Activated CD4-positive, alpha-beta memory T cell treated with anti-CD3 and anti-CD28 coated beads for 36 hours (primary cell): Measurements from ENCODE around the gene PWWP2B. TPM values are rescaled to one million over a fixed set of nuclear protein-coding genes. Genes with fewer than 3 reads are reported as not detected.

Experiments
- CTCF ChIA-PET: fragments of 350-600 bp; sonication (Branson Sonifier 250); formaldehyde crosslinking; loops from one replicate; lab custom pipeline; 2021; ENCODE audit warnings: antibody characterized with exemption, inconsistent platforms; lab: Charles Lee
- POLR2A ChIA-PET: fragments of 350-600 bp; sonication (Branson Sonifier 250); formaldehyde crosslinking; loops from one replicate; lab custom pipeline; 2021; ENCODE audit warnings: antibody characterized with exemption; lab: Charles Lee
- DNase-seq: peaks from one replicate; pipeline ENCODE4 v3.0.0-alpha.2; 2020
- H3K27ac Mint-ChIP-seq: one replicate; pipeline ENCODE4 v1.8.0; 2021; ENCODE audit warnings: mixed read lengths
- H3K27me3 Mint-ChIP-seq: one replicate; pipeline ENCODE4 v1.8.0; 2021; ENCODE audit warnings: mixed read lengths
- H3K36me3 Mint-ChIP-seq: one replicate; pipeline ENCODE4 v1.8.0; 2021; ENCODE audit warnings: mixed read lengths
- H3K4me1 Mint-ChIP-seq: one replicate; pipeline ENCODE4 v1.8.0; 2021; ENCODE audit warnings: low read depth, mixed read lengths
- H3K4me3 Mint-ChIP-seq: one replicate; pipeline ENCODE4 v1.8.0; 2021; ENCODE audit warnings: mild to moderate bottlenecking, mixed read lengths
- H3K9me3 Mint-ChIP-seq: one replicate; pipeline ENCODE4 v1.8.0; 2021; ENCODE audit warnings: mixed read lengths
- intact Hi-C: fragments of 100-400 bp; cut with micrococcal nuclease; formaldehyde crosslinking; loops from one replicate; pipeline ENCODE4 v1.15.1; 2023
- total RNA-seq, 2 experiments: library from RNA; stranded (reverse); gene quantifications; one replicate each; pipeline ENCODE4 v1.2.3, GENCODE V29; 2021

PWWP2B gene
- total RNA-seq, 2 experiments from 2014 or later, result 3.0 to 3.1 TPM

- Mint-ChIP-seq H3K4me1 (peaks cover 8% of the 10 kb centered on the region), H3K27me3 (no peaks in the 10 kb centered on the region), H3K27ac (no peak overlapping the region), H3K4me3 (no peak overlapping the region), H3K36me3 (no peaks in the 10 kb centered on the region), H3K9me3 (no peaks in the 10 kb centered on the region)
- ChIA-PET CTCF (no interaction called here), POLR2A (no interaction called here)
- DNase-seq, result no peak
- intact Hi-C loops, result no loop called here
These were observed 10.3 kb downstream of the PWWP2B start for GRCh38 chr10:132407243-132407746.

- peaks cover 8% of the 10 kb centered on the region for H3K4me1 Mint-ChIP-seq
These were observed 10.9 kb downstream of the PWWP2B start for GRCh38 chr10:132407846-132408278.

GRCh38 chr10:132408367-132408781, 11.4 kb downstream of the PWWP2B start:
- H3K27me3 Mint-ChIP-seq, result no peaks in the 10 kb centered on the region
- H3K4me3 Mint-ChIP-seq, result no peak overlapping the region
- H3K9me3 Mint-ChIP-seq, result no peaks in the 10 kb centered on the region
- H3K4me1 Mint-ChIP-seq, result peaks cover 8% of the 10 kb centered on the region
- intact Hi-C loops, result no loop called here
- ChIA-PET CTCF (no interaction called here), POLR2A (no interaction called here)
- no peak for DNase-seq
- H3K27ac Mint-ChIP-seq, result no peak overlapping the region
- no peaks in the 10 kb centered on the region for H3K36me3 Mint-ChIP-seq

More at GRCh38 chr10:132407846-132408278, 10.9 kb downstream of the PWWP2B start:
- Mint-ChIP-seq H3K27ac (no peak overlapping the region), H3K9me3 (no peaks in the 10 kb centered on the region), H3K4me3 (no peak overlapping the region), H3K36me3 (no peaks in the 10 kb centered on the region), H3K27me3 (no peaks in the 10 kb centered on the region)
- intact Hi-C loops, result no loop called here
- ChIA-PET CTCF (no interaction called here), POLR2A (no interaction called here)
- no peak for DNase-seq

GRCh38 chr10:132408823-132409666, 12.0 kb downstream of the PWWP2B start:
- ChIA-PET POLR2A (no interaction called here), CTCF (interaction anchor here (0.6 kb wide), 1 partner anchor 213 kb away, joined by 3 read pairs; no protein-coding TSS in a partner anchor)
- Mint-ChIP-seq H3K36me3 (no peaks in the 10 kb centered on the region), H3K27ac (no peak overlapping the region), H3K9me3 (no peaks in the 10 kb centered on the region), H3K27me3 (no peaks in the 10 kb centered on the region), H3K4me1 (peaks cover 8% of the 10 kb centered on the region), H3K4me3 (no peak overlapping the region)
- no peak for DNase-seq
- intact Hi-C loops, result no loop called here

GRCh38 chr10:132409667-132410028, 12.6 kb downstream of the PWWP2B start:
- no peak overlapping the region for H3K4me3 Mint-ChIP-seq
- DNase-seq, result no peak
- ChIA-PET POLR2A (no interaction called here), CTCF (interaction anchor here (0.6 kb wide), 1 partner anchor 213 kb away, joined by 3 read pairs; no protein-coding TSS in a partner anchor)
- no peak overlapping the region for H3K27ac Mint-ChIP-seq
- H3K9me3 Mint-ChIP-seq, result no peaks in the 10 kb centered on the region
- intact Hi-C loops, result no loop called here
- no peaks in the 10 kb centered on the region for H3K36me3 Mint-ChIP-seq
- H3K4me1 Mint-ChIP-seq, result peaks cover 8% of the 10 kb centered on the region
- no peaks in the 10 kb centered on the region for H3K27me3 Mint-ChIP-seq

GRCh38 chr10:132410056-132410778, 13.2 kb downstream of the PWWP2B start:
- H3K27ac Mint-ChIP-seq, result no peak overlapping the region
- no peaks in the 10 kb centered on the region for H3K9me3 Mint-ChIP-seq
- intact Hi-C loops, result no loop called here
- H3K27me3 Mint-ChIP-seq, result no peaks in the 10 kb centered on the region
- peaks cover 8% of the 10 kb centered on the region for H3K4me1 Mint-ChIP-seq
- no peak overlapping the region for H3K4me3 Mint-ChIP-seq
- ChIA-PET POLR2A (no interaction called here), CTCF (interaction anchor here (0.6 kb wide), 1 partner anchor 214 kb away, joined by 3 read pairs; no protein-coding TSS in a partner anchor)
- no peak for DNase-seq
- H3K36me3 Mint-ChIP-seq, result no peaks in the 10 kb centered on the region

GRCh38 chr10:132410779-132411532, 14.0 kb downstream of the PWWP2B start:
- H3K27ac Mint-ChIP-seq, result no peak overlapping the region
- CTCF ChIA-PET, result no interaction called here
- no peaks in the 10 kb centered on the region for H3K27me3 Mint-ChIP-seq
- DNase-seq, result no peak
- H3K4me1 Mint-ChIP-seq, result peaks cover 8% of the 10 kb centered on the region
- POLR2A ChIA-PET, result no interaction called here
- H3K36me3 Mint-ChIP-seq, result no peaks in the 10 kb centered on the region
- intact Hi-C loops, result no loop called here
- H3K4me3 Mint-ChIP-seq, result no peak overlapping the region
- H3K9me3 Mint-ChIP-seq, result no peaks in the 10 kb centered on the region

- H3K27me3 Mint-ChIP-seq, result no peaks in the 10 kb centered on the region
- DNase-seq, result no peak
- no peaks in the 10 kb centered on the region for H3K9me3 Mint-ChIP-seq
- H3K27ac Mint-ChIP-seq, result no peak overlapping the region
- H3K4me1 Mint-ChIP-seq, result peaks cover 8% of the 10 kb centered on the region
- CTCF ChIA-PET, result no interaction called here
- POLR2A ChIA-PET, result no interaction called here
- intact Hi-C loops, result no loop called here
- no peak overlapping the region for H3K4me3 Mint-ChIP-seq
- H3K36me3 Mint-ChIP-seq, result no peaks in the 10 kb centered on the region
These were observed 14.7 kb downstream of the PWWP2B start for GRCh38 chr10:132411561-132412253.

- no peak for DNase-seq
- Mint-ChIP-seq H3K4me1 (peaks cover 7% of the 10 kb centered on the region), H3K4me3 (no peak overlapping the region), H3K9me3 (no peaks in the 10 kb centered on the region), H3K36me3 (no peaks in the 10 kb centered on the region), H3K27ac (no peak overlapping the region), H3K27me3 (no peaks in the 10 kb centered on the region)
- CTCF ChIA-PET, result no interaction called here
- intact Hi-C loops, result no loop called here
- POLR2A ChIA-PET, result no interaction called here
These were observed 15.6 kb downstream of the PWWP2B start for GRCh38 chr10:132412316-132413192.

- H3K4me3 Mint-ChIP-seq, result no peak overlapping the region
- no peaks in the 10 kb centered on the region for H3K36me3 Mint-ChIP-seq
- ChIA-PET CTCF (no interaction called here), POLR2A (no interaction called here)
- peaks cover 2% of the 10 kb centered on the region for H3K4me1 Mint-ChIP-seq
- intact Hi-C loops, result no loop called here
- no peak overlapping the region for H3K27ac Mint-ChIP-seq
- no peaks in the 10 kb centered on the region for H3K27me3 Mint-ChIP-seq
- no peak for DNase-seq
- no peaks in the 10 kb centered on the region for H3K9me3 Mint-ChIP-seq
These were observed 16.5 kb downstream of the PWWP2B start for GRCh38 chr10:132413226-132414205.
